ENCODE results near the gene PRKCB. TPM values are rescaled to one million over a fixed set of nuclear protein-coding genes. Genes with fewer than 3 reads are reported as not detected.

The PRKCB gene
- polyA plus RNA-seq, 1 donor (not counting 4 experiments of a cell fraction or from before 2014, with no cell fraction given): 0.18 TPM

- dilution Hi-C loops (cut with MboI; ENCODE audit: extremely low pct_ligation_motif_present, low sequenced_read_pairs): no loop called here
- no peak for FAIRE-seq
- no peaks in the 10 kb centered on the region for H3K79me2 ChIP-seq (ENCODE audit: control insufficient read depth, insufficient read depth, low read length)
Measured at GRCh38 chr16:24022797-24023196, 187.0 kb downstream of the PRKCB start.

DNA sequence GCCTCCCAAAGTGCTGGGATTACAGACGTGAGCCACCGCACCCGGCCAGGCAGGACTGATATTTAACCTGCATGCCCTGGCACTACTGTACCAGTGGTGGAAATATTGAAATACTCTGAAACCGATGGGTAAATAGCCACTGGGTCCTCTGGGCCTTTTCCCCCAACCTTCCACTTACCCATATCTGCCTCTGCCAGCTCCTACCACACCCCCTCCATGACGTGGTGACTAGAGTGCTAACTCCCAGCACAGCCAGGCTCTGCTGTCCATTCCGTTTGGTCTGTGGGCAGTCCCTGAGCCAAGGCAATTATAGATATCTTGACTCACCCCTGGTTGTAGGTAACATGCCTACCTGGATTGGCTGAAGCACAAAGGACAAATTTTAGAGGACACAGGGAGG is 187.8 kb downstream of the PRKCB start:
- TF ChIP-seq, protein P1, sequence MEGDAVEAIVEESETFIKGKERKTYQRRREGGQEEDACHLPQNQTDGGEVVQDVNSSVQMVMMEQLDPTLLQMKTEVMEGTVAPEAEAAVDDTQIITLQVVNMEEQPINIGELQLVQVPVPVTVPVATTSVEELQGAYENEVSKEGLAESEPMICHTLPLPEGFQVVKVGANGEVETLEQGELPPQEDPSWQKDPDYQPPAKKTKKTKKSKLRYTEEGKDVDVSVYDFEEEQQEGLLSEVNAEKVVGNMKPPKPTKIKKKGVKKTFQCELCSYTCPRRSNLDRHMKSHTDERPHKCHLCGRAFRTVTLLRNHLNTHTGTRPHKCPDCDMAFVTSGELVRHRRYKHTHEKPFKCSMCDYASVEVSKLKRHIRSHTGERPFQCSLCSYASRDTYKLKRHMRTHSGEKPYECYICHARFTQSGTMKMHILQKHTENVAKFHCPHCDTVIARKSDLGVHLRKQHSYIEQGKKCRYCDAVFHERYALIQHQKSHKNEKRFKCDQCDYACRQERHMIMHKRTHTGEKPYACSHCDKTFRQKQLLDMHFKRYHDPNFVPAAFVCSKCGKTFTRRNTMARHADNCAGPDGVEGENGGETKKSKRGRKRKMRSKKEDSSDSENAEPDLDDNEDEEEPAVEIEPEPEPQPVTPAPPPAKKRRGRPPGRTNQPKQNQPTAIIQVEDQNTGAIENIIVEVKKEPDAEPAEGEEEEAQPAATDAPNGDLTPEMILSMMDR (optimal IDR thresholded peaks at IDR 0.05 in 1 of 3, IDR thresholded peaks at IDR 0.05 in 1 of 3, conservative IDR thresholded peaks at IDR 0.05 in 1 of 3; ENCODE audit: extremely low read depth in 1 of 3, insufficient read depth in 2 of 3, low read length in 3 of 3): no peak
- no peak for TF ChIP-seq EZH2 (IDR thresholded peaks at IDR 0.05; ENCODE audit: low read length)
- dilution Hi-C loops (cut with MboI; ENCODE audit: extremely low pct_ligation_motif_present, low sequenced_read_pairs): no loop called here
- Histone ChIP-seq H4K20me1 (ENCODE audit: control insufficient read depth, extremely low read depth, insufficient read depth, low read length) (no peaks in the 10 kb centered on the region), H3K79me2 (ENCODE audit: control insufficient read depth, insufficient read depth, low read length) (no peaks in the 10 kb centered on the region), H3K4me1 (ENCODE audit: control insufficient read depth, extremely low read depth, insufficient read depth, low read length) (no peaks in the 10 kb centered on the region), H2AFZ (ENCODE audit: control insufficient read depth, low read length) (no peak overlapping the region), H3K27ac (ENCODE audit: control insufficient read depth, insufficient read depth, low read length) (no peak overlapping the region), H3K9me1 (ENCODE audit: control insufficient read depth, extremely low read depth, insufficient read depth, low read length) (no peaks in the 10 kb centered on the region), H3K9ac (ENCODE audit: control insufficient read depth, extremely low read depth, insufficient read depth, low read length) (no peak overlapping the region), H3K9me3 (ENCODE audit: control insufficient read depth, low read depth, low read length) (no peaks in the 10 kb centered on the region), H3K27me3 (ENCODE audit: control insufficient read depth, extremely low read depth, insufficient read depth, low read length) (no peaks in the 10 kb centered on the region), H3K36me3 (ENCODE audit: control insufficient read depth in 2 of 2, extremely low read depth in 1 of 2, insufficient read depth in 2 of 2, low read length in 2 of 2) (no peaks in the 10 kb centered on the region), H3K4me3 (ENCODE audit: control insufficient read depth in 2 of 3, extremely low read depth in 1 of 3, insufficient read depth in 2 of 3, low read depth in 1 of 3, low read length in 3 of 3) (no peak overlapping the region), H3K4me2 (ENCODE audit: control insufficient read depth, extremely low read depth, insufficient read depth, low read depth, low read length) (no peak overlapping the region)
- DNase-seq (ENCODE audit: low read depth, low spot score): no peak
- no peak for FAIRE-seq

More at GRCh38 chr16:24022797-24023196, 187.0 kb downstream of the PRKCB start:
- no peak overlapping the region for H2AFZ ChIP-seq (ENCODE audit: control insufficient read depth, low read length)
- no peak overlapping the region for H3K4me3 ChIP-seq (ENCODE audit: control insufficient read depth in 2 of 3, extremely low read depth in 1 of 3, insufficient read depth in 2 of 3, low read depth in 1 of 3, low read length in 3 of 3)
- H3K4me2 ChIP-seq (ENCODE audit: control insufficient read depth, extremely low read depth, insufficient read depth, low read depth, low read length): no peak overlapping the region
- H4K20me1 ChIP-seq (ENCODE audit: control insufficient read depth, extremely low read depth, insufficient read depth, low read length): no peaks in the 10 kb centered on the region
- H3K9me1 ChIP-seq (ENCODE audit: control insufficient read depth, extremely low read depth, insufficient read depth, low read length): no peaks in the 10 kb centered on the region
- H3K27ac ChIP-seq (ENCODE audit: control insufficient read depth, insufficient read depth, low read length): no peak overlapping the region
- no peaks in the 10 kb centered on the region for H3K9me3 ChIP-seq (ENCODE audit: control insufficient read depth, low read depth, low read length)
- H3K4me1 ChIP-seq (ENCODE audit: control insufficient read depth, extremely low read depth, insufficient read depth, low read length): no peaks in the 10 kb centered on the region
- H3K9ac ChIP-seq (ENCODE audit: control insufficient read depth, extremely low read depth, insufficient read depth, low read length): no peak overlapping the region
- DNase-seq (ENCODE audit: low read depth, low spot score): no peak
- H3K36me3 ChIP-seq (ENCODE audit: control insufficient read depth in 2 of 2, extremely low read depth in 1 of 2, insufficient read depth in 2 of 2, low read length in 2 of 2): no peaks in the 10 kb centered on the region
- H3K27me3 ChIP-seq (ENCODE audit: control insufficient read depth, extremely low read depth, insufficient read depth, low read length): no peaks in the 10 kb centered on the region
- no peak for TF ChIP-seq EZH2 (IDR thresholded peaks at IDR 0.05; ENCODE audit: low read length)
- TF ChIP-seq, protein P1 (optimal IDR thresholded peaks at IDR 0.05 in 1 of 3, IDR thresholded peaks at IDR 0.05 in 1 of 3, conservative IDR thresholded peaks at IDR 0.05 in 1 of 3; ENCODE audit: extremely low read depth in 1 of 3, insufficient read depth in 2 of 3, low read length in 3 of 3): no peak

Data from keratinocyte (primary cell).